ENCODE results near the gene CEBPB. TPM values are rescaled to one million over a fixed set of nuclear protein-coding genes. Genes with fewer than 3 reads are reported as not detected.

The CEBPB gene
- total and polyA plus RNA-seq, 3 donors from 2014 or later = 11.3 to 40.0 (median 25.9) TPM

DNA sequence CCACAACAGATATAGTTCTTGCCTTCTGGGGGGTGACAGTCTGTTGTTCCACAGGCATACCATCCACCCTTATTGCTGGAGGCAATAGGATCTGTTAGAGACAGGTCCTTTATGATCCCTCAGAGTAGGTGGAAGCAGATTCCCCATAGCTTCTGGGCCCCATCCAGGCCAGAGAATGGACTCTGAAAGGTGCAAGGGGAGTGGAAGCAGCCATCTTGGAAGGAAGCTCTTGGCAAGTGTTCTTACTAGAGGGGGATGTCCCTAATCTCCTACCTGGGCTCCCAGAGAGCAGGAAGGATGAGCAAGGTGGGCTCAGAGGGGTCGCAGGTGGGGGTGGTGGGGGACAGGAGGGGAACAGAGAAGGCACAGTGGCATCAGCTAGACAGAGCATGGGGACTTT is 33.4 kb downstream of the CEBPB start:
- no peak overlapping the region for H3K4me3 ChIP-seq
- H3K36me3 ChIP-seq (ENCODE audit: low read depth, missing control alignments) = no peaks in the 10 kb centered on the region
- H3K4me1 ChIP-seq = peaks cover 14% of the 10 kb centered on the region
- peak overlapping the region; percentile 35 to 88 for H3K27ac ChIP-seq
- H3K27me3 ChIP-seq = no peaks in the 10 kb centered on the region
- intact Hi-C loops (cut with DNase I; ENCODE audit: low total_unique reads) = loop anchor here (10.0 kb wide), 1 partner anchor 61 kb away; no protein-coding TSS in a partner anchor
- TF ChIP-seq, protein P1, sequence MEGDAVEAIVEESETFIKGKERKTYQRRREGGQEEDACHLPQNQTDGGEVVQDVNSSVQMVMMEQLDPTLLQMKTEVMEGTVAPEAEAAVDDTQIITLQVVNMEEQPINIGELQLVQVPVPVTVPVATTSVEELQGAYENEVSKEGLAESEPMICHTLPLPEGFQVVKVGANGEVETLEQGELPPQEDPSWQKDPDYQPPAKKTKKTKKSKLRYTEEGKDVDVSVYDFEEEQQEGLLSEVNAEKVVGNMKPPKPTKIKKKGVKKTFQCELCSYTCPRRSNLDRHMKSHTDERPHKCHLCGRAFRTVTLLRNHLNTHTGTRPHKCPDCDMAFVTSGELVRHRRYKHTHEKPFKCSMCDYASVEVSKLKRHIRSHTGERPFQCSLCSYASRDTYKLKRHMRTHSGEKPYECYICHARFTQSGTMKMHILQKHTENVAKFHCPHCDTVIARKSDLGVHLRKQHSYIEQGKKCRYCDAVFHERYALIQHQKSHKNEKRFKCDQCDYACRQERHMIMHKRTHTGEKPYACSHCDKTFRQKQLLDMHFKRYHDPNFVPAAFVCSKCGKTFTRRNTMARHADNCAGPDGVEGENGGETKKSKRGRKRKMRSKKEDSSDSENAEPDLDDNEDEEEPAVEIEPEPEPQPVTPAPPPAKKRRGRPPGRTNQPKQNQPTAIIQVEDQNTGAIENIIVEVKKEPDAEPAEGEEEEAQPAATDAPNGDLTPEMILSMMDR (IDR thresholded peaks at IDR 0.05) = no peak
- TF ChIP-seq POLR2A (IDR thresholded peaks at IDR 0.05) = no peak
- no peak for DNase-seq
- 88 to 95% methylated on average over 1 of the region's 1 CpG for WGBS, 2 donors
- H3K9me3 ChIP-seq = no peaks in the 10 kb centered on the region

GRCh38 chr20:50224531-50225255 is 34.1 kb downstream of the CEBPB start:
- Histone ChIP-seq H3K4me1 (peaks cover 14% of the 10 kb centered on the region), H3K9me3 (no peaks in the 10 kb centered on the region), H3K27ac (peak overlapping the region; percentile 35 to 88), H3K27me3 (no peaks in the 10 kb centered on the region), H3K36me3 (ENCODE audit: low read depth, missing control alignments) (no peaks in the 10 kb centered on the region), H3K4me3 (no peak overlapping the region)
- no peak for TF ChIP-seq POLR2A (IDR thresholded peaks at IDR 0.05)
- TF ChIP-seq, protein P1 (IDR thresholded peaks at IDR 0.05) = peak in 2 of 3 experiments; percentile 21 to 37
- WGBS, 2 donors = 33 to 39% methylated on average over 9 to 10 of the region's 10 CpGs
- intact Hi-C loops (cut with DNase I; ENCODE audit: low total_unique reads) = loop anchor here (10.0 kb wide), 1 partner anchor 60 kb away; no protein-coding TSS in a partner anchor
- DNase-seq = peak; percentile 80

GRCh38 chr20:50226093-50226974 is 35.7 kb downstream of the CEBPB start:
- Histone ChIP-seq H3K4me3 (no peak overlapping the region), H3K9me3 (no peaks in the 10 kb centered on the region), H3K27me3 (no peaks in the 10 kb centered on the region), H3K27ac (peak overlapping the region; percentile 16 to 88), H3K36me3 (ENCODE audit: low read depth, missing control alignments) (no peaks in the 10 kb centered on the region), H3K4me1 (peaks cover 14% of the 10 kb centered on the region)
- 67 to 71% methylated on average over 13 of the region's 13 CpGs for WGBS, 2 donors
- peak; percentile 53 for DNase-seq
- TF ChIP-seq, protein P1 (IDR thresholded peaks at IDR 0.05) = no peak
- TF ChIP-seq POLR2A (IDR thresholded peaks at IDR 0.05) = no peak
- intact Hi-C loops (cut with DNase I; ENCODE audit: low total_unique reads) = loop anchor here (10.0 kb wide), 1 partner anchor 58 kb away; no protein-coding TSS in a partner anchor

DNA sequence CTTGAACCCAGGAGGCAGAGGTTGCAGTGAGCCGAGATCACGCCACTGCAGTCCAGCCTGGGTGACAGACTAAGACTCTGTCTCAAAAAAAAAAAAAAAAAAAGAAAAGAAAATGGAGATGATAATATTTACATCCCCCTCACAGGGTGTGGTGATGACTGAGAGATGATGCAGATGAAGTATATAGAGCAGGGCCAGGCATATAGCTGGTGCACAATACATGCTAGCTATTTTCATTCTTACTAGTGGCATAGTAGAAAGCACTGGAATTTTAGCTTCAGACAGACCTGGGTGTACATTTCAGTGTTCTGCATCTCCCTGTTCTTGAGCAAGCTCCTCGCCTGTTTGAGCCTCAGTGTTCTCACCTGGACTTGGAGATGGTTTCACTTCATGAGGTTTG is 36.9 kb downstream of the CEBPB start:
- intact Hi-C loops (cut with DNase I; ENCODE audit: low total_unique reads) = loop anchor here (10.0 kb wide), 1 partner anchor 57 kb away; no protein-coding TSS in a partner anchor
- DNase-seq = no peak
- H3K36me3 ChIP-seq (ENCODE audit: low read depth, missing control alignments) = no peaks in the 10 kb centered on the region
- H3K27ac ChIP-seq = no peak overlapping the region
- 89 to 95% methylated on average over 3 of the region's 3 CpGs for WGBS, 2 donors
- no peaks in the 10 kb centered on the region for H3K27me3 ChIP-seq
- H3K9me3 ChIP-seq = no peaks in the 10 kb centered on the region
- H3K4me3 ChIP-seq = no peak overlapping the region
- TF ChIP-seq POLR2A (IDR thresholded peaks at IDR 0.05) = no peak
- TF ChIP-seq, protein P1 (IDR thresholded peaks at IDR 0.05) = no peak
- H3K4me1 ChIP-seq = peaks cover 14% of the 10 kb centered on the region
